ENCODE data around the gene MTUS2. TPM values are rescaled to one million over a fixed set of nuclear protein-coding genes. Genes with fewer than 3 reads are reported as not detected.
A peak's percentile ranks its signal among the peaks of the same experiment; 100 is the strongest.

The MTUS2 gene
- polyA plus RNA-seq, 6 donors from 2014 or later, result 0.06 TPM; not detected in 5

DNA sequence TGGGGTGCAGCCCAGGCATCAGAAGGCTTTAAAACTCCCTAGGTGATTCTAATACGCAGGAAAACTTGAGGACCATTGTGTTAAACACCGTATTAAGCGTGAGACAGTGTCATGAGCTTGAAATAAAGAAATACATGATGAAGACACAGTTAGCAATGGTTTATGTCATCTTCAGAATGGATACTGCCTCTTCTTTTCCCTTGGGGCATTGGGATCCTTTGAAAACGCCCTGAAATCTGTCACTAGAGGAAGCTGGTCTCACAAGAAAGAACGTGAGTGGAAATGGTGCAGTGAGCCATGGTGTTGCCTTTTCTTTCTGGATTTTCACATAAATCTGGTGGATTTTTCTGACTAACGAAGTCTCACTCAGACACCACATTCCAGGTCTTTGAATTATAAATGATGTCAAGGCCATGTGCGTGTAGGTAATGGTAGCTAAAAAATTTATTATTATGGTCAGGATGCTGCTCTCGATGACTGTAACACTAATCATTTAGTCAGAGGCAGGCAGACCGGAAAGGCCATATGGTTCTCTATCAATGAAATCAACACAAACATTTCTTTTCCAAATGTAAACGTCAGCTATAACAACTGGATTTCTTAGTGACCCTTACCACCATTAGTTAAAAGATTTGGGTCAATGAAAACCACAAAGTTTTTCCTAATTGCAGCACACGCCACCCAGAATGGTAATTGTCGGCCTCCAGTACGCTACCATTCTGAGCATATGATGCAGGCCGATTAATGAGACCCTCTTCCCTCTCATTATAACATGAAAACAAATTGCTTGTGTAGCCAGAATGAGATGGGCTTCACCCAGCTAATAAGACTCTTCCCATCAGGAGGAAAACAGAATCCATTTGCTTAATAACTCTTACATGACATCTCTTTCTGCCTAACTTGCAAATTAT is 669.8 kb downstream of the MTUS2 start:
- Mint-ChIP-seq H3K4me1 (peaks cover 5 to 15% (median 7%) of the 10 kb centered on the region in 3 donors), H3K4me3 (no peak overlapping the region), H3K9me3 (no peaks in the 10 kb centered on the region), H3K36me3 (no peaks in the 10 kb centered on the region), H3K27ac (no peak overlapping the region), H3K27me3 (no peaks in the 10 kb centered on the region)
- ATAC-seq (ENCODE audit: low read depth in 2 of 2), result no peak
- no peak for DNase-seq

DNA sequence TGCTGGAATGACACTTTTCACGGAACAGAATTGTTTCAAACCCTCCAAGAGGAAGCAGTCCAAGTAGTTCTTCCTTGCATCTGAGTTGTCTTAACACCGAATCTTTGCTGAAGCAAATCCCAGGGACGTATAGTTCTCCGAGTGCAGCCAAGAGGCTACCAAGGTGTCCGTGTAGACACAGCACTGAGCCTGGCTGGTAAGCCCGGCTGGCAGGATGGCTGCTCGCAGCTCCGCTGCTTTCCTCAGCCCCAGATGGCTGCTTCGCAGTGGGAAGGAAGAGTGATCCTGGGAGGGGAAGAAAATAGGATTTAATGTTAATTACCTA is 670.4 kb downstream of the MTUS2 start:
- no peaks in the 10 kb centered on the region for H3K9me3 Mint-ChIP-seq
- H3K4me3 Mint-ChIP-seq, result no peak overlapping the region
- H3K27ac Mint-ChIP-seq, result no peak overlapping the region
- no peak for ATAC-seq (ENCODE audit: low read depth in 2 of 2)
- H3K27me3 Mint-ChIP-seq, result no peaks in the 10 kb centered on the region
- H3K36me3 Mint-ChIP-seq, result no peaks in the 10 kb centered on the region
- peaks cover 5 to 21% (median 11%) of the 10 kb centered on the region in 3 donors for H3K4me1 Mint-ChIP-seq
- DNase-seq, result no peak

DNA sequence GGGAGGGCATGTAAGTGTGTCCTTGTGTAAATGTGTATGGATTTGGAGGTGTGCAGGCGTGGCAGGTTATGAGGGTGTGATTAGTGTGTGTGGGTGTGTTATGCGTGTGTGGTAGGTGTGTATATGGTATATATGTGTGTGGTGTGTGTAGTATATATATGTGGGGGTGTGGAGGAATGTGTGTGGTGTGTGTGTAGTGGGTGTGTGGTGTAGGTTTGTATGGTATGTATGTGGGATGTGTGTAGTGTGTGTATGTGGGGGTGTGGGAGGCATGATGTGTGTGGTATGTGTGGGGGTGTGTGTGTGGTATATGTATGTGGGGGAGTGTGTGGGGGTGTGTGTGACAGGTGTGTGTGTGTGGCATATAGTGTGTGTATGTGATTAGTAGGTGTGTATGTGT is 671.1 kb downstream of the MTUS2 start:
- no peak overlapping the region for H3K4me3 Mint-ChIP-seq
- H3K36me3 Mint-ChIP-seq, result no peaks in the 10 kb centered on the region
- DNase-seq (no peak), ATAC-seq (ENCODE audit: low read depth in 2 of 2) (no peak)
- peaks cover 12 to 29% (median 18%) of the 10 kb centered on the region in 3 donors for H3K4me1 Mint-ChIP-seq
- H3K27ac Mint-ChIP-seq, result no peak overlapping the region
- no peaks in the 10 kb centered on the region for H3K27me3 Mint-ChIP-seq
- H3K9me3 Mint-ChIP-seq, result no peaks in the 10 kb centered on the region

GRCh38 chr13:29493796-29494195 is 673.7 kb downstream of the MTUS2 start:
- Mint-ChIP-seq H3K27me3 (no peaks in the 10 kb centered on the region), H3K27ac (peak overlapping the region in 2 of 6 donors; percentile 4 to 40), H3K4me3 (peak overlapping the region in 1 of 8 donors; percentile 10), H3K4me1 (peaks cover 21 to 45% (median 28%) of the 10 kb centered on the region in 3 donors), H3K36me3 (no peaks in the 10 kb centered on the region), H3K9me3 (no peaks in the 10 kb centered on the region)
- DNase-seq (no peak), ATAC-seq (ENCODE audit: low read depth in 2 of 2) (no peak)

GRCh38 chr13:29494520-29494919 is 674.4 kb downstream of the MTUS2 start:
- DNase-seq, result no peak
- peaks cover 21 to 45% (median 28%) of the 10 kb centered on the region in 3 donors for H3K4me1 Mint-ChIP-seq
- no peaks in the 10 kb centered on the region for H3K36me3 Mint-ChIP-seq
- peak overlapping the region in 3 of 6 donors; percentile 10 to 49 (median 45) for H3K27ac Mint-ChIP-seq
- no peaks in the 10 kb centered on the region for H3K27me3 Mint-ChIP-seq
- no peaks in the 10 kb centered on the region for H3K9me3 Mint-ChIP-seq
- H3K4me3 Mint-ChIP-seq, result peak overlapping the region in 4 of 8 donors; percentile 0 to 79 (median 26)
- ATAC-seq (ENCODE audit: low read depth in 2 of 2), result no peak

DNA sequence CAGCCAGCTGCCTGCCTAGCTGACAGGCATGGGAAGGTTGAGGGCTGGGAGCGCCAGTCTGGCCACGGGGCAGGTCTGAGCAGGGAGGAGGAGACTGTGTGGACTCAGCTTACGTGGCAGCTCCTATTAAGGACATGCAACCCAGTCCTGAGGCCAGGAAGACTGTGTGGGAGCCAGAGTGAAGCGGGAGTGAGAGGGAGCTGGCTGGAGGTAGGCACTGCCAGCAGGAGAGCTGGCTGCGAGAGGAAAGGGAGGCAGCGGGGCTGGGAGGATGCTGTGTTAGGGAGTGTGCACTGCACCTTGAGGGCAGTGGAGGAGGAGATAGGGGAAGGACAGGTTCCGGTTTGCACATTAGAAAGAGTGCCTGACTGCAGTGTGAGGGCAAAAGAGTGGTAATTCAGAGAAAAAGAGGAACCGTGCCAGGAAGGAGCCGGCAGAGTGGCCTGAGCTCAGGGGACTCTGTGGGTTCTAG is 676.1 kb downstream of the MTUS2 start:
- H3K27me3 Mint-ChIP-seq, result no peaks in the 10 kb centered on the region
- H3K4me1 Mint-ChIP-seq, result peaks cover 21 to 45% (median 28%) of the 10 kb centered on the region in 3 donors
- H3K4me3 Mint-ChIP-seq, result peak overlapping the region; percentile 13 to 89 (median 78)
- DNase-seq (peak; percentile 71), ATAC-seq (ENCODE audit: low read depth in 2 of 2) (peak; percentile 80)
- H3K9me3 Mint-ChIP-seq, result no peaks in the 10 kb centered on the region
- H3K36me3 Mint-ChIP-seq, result no peaks in the 10 kb centered on the region
- peak overlapping the region; percentile 39 to 96 (median 91) for H3K27ac Mint-ChIP-seq

DNA sequence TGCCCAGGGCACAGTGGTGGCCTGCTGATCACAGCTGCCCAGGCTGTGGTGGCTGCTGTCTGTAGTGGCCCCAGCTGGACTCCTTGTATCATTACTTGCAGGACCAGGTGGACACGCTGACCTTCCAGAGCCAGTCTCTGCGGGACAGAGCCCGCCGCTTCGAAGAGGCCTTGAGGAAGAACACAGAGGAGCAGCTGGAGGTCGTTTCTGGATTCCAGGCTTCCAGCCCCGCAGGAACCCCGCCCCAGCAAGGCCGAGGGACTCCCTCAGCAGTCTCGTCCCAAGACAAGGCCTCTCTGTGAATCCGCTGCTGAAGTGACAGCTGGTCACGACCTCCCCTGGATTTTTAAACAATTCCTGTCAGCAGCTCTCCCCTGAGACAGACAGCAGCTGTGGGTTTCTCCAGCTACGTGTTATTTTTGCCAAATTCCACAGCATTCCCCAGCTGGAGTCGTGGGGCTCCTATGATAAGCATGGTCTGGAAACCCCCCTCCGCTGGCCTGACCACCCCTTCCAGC is 677.1 kb downstream of the MTUS2 start:
- no peaks in the 10 kb centered on the region for H3K9me3 Mint-ChIP-seq
- H3K4me1 Mint-ChIP-seq, result peaks cover 21 to 45% (median 28%) of the 10 kb centered on the region in 3 donors
- peak overlapping the region in 2 of 6 donors; percentile 89 to 93 for H3K27ac Mint-ChIP-seq
- ATAC-seq (ENCODE audit: low read depth in 2 of 2) (no peak), DNase-seq (no peak)
- peaks cover 5 to 6% (median 5%) of the 10 kb centered on the region in 3 donors for H3K27me3 Mint-ChIP-seq
- H3K36me3 Mint-ChIP-seq, result no peaks in the 10 kb centered on the region
- peak overlapping the region in 5 of 8 donors; percentile 0 to 88 (median 59) for H3K4me3 Mint-ChIP-seq

- H3K27me3 Mint-ChIP-seq, result peaks cover 13 to 16% (median 16%) of the 10 kb centered on the region in 3 donors
- ATAC-seq (ENCODE audit: low read depth in 2 of 2), result no peak
Observed at GRCh38 chr13:29498426-29499040, 678.4 kb downstream of the MTUS2 start.

DNA sequence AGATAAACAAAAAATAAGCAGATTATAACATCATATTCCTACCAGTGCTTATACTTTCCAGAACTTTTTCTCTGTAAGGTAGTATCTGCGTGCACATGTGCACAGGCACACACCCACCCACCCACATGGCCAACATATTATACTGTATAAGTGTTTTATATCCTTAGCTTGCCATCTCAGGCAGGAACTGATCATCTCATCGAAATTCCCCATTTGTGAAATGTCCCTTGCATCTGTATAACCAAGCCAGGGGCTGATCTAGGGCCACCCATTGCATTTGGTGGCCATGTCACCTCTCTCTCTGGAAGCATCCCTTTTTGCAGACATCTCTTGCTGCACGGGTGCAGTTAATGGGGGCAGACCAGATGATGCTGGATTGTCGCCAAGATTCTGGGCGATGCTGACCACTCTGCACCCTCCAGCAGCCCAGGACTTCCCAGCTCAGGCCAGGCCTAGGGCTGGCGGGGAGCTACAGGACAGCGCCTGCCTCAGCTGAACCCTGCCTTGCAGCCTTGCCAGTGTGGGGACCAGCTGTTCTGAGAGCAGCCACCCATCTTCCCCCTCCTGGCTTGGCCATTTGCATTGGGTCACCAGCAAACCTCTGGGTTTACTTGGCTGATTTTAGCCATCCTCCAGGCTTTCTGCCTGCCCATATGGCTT is 679.5 kb downstream of the MTUS2 start:
- no peak for ATAC-seq (ENCODE audit: low read depth in 2 of 2)
- Mint-ChIP-seq H3K27ac (no peak overlapping the region), H3K4me3 (no peak overlapping the region), H3K27me3 (peaks cover 18 to 27% (median 26%) of the 10 kb centered on the region in 3 donors), H3K9me3 (no peaks in the 10 kb centered on the region), H3K36me3 (no peaks in the 10 kb centered on the region), H3K4me1 (peaks cover 16 to 35% (median 21%) of the 10 kb centered on the region in 3 donors)
- no peak for DNase-seq

More at GRCh38 chr13:29498426-29499040, 678.4 kb downstream of the MTUS2 start:
- Mint-ChIP-seq H3K4me1 (peaks cover 21 to 46% (median 28%) of the 10 kb centered on the region in 3 donors), H3K4me3 (no peak overlapping the region), H3K36me3 (no peaks in the 10 kb centered on the region), H3K27ac (peak overlapping the region in 2 of 6 donors; percentile 26 to 77), H3K9me3 (no peaks in the 10 kb centered on the region)
- no peak for DNase-seq

GRCh38 chr13:29500386-29500785 is 680.2 kb downstream of the MTUS2 start:
- Mint-ChIP-seq H3K27ac (no peak overlapping the region), H3K4me1 (peaks cover 16 to 27% (median 19%) of the 10 kb centered on the region in 3 donors), H3K9me3 (no peaks in the 10 kb centered on the region), H3K27me3 (peaks cover 22 to 32% (median 31%) of the 10 kb centered on the region in 3 donors), H3K36me3 (no peaks in the 10 kb centered on the region), H3K4me3 (no peak overlapping the region)
- no peak for ATAC-seq (ENCODE audit: low read depth in 2 of 2)
- no peak for DNase-seq

DNA sequence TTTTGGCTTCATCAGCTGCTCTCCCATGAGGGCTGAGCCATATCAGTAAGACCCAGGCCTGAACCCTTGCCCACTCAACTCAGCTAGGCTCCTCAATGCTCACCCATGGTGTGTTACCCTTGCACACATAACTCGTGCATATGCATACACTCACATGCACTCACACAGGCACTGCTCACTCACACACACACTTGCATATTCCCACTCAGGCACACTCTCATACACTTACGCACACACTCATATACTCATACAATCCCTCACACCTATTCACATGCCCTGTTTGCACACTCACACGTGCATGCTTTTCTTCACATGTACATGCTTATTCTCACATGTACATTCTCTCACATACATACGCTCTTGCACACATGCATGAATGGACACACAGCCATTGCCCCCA is 681.5 kb downstream of the MTUS2 start:
- no peak for DNase-seq
- H3K9me3 Mint-ChIP-seq, result no peaks in the 10 kb centered on the region

DNA sequence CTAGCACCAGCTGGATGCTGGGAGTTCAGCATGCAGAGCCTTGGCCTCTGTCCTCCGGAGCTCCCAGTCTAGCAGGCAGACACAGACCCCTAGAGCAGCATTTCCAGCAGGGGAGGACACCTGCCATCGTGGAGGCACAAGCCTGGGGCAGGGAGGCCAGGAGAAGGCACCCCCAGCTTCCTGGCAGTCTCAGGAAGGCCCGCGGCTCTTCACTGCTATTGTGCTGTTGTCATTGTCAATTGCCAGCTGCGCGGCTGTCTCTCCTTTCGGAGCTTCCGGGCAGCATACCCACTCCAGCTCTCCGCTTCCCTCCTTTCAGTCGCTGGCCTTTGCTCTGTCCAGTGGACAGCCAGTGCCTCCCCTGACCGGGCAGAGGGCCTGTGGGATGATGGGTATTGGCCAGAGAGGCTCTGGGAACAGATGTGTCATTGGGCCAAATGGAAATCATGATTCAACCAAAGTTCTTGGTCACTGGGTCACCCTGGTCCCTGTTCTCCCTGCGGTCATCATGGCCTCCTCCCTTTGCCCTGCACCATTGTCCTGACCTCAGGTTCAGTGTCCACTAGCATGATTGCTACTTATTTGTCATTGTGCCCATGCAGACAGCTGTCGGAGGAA is 682.4 kb downstream of the MTUS2 start:
- no peak overlapping the region for H3K4me3 Mint-ChIP-seq
- no peaks in the 10 kb centered on the region for H3K36me3 Mint-ChIP-seq
- no peak overlapping the region for H3K27ac Mint-ChIP-seq
- H3K9me3 Mint-ChIP-seq, result no peaks in the 10 kb centered on the region
- peaks cover 22 to 36% (median 35%) of the 10 kb centered on the region in 3 donors for H3K27me3 Mint-ChIP-seq
- ATAC-seq (ENCODE audit: low read depth in 2 of 2) (no peak), DNase-seq (no peak)
- peaks cover 0 to 6% (median 0%) of the 10 kb centered on the region in 3 donors for H3K4me1 Mint-ChIP-seq

More for the DNA sequence above, 681.5 kb downstream of the MTUS2 start:
- H3K36me3 Mint-ChIP-seq, result no peaks in the 10 kb centered on the region
- H3K4me1 Mint-ChIP-seq, result peaks cover 5 to 14% (median 6%) of the 10 kb centered on the region in 3 donors
- no peak for ATAC-seq (ENCODE audit: low read depth in 2 of 2)
- H3K27ac Mint-ChIP-seq, result no peak overlapping the region
- peaks cover 22 to 36% (median 35%) of the 10 kb centered on the region in 3 donors for H3K27me3 Mint-ChIP-seq
- H3K4me3 Mint-ChIP-seq, result no peak overlapping the region

All from naive B cell (primary cell).